IPS-NIHi11 (cell line): Measurements from ENCODE around the gene TMEM60.
"Not testable (repeated sequence)": the region's sequence is repeated elsewhere in the genome, so short reads cannot be mapped to it uniquely, and the experiment has no call there.

Source experiments
- DNase-seq: peaks from one replicate; pipeline ENCODE4 v3.0.0; 2012; ENCODE audit warnings: mixed read lengths, low spot score

TMEM60 gene

DNA sequence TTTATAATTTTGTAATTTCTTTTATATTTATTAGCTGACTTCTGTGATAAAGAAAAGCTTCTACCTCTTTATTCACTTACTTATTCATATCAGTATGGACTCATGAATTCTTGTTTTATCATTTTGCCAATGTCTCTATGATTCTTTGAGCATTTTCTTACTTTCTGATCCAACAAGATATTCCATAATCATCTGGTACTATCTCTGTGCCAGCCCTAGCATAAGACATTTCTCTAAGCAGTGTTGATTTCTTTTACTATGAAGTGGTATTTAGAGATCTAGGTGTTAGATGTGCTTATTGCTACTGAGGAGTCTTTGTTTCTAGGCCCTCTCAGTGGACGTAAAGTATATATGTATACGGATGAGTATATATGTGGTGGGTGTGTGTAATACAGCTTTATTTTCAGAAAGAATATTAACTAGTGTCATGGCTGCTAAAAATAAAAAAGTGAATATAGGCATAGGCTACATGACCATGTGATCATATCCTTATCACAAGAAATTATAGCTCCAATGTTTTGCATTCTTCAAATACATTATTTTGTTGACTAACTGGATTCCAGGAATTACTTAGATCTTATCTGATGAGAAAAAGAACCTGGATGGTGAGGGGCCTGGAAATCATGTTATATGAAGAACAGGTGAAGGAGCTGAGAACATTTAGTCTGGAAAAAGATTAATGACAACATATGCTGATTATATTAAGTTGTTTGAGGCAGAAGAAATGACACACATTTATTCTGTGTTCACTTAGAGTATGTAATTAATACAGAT is 13.5 kb upstream of the TMEM60 start:
- DNase-seq: no peak

DNA sequence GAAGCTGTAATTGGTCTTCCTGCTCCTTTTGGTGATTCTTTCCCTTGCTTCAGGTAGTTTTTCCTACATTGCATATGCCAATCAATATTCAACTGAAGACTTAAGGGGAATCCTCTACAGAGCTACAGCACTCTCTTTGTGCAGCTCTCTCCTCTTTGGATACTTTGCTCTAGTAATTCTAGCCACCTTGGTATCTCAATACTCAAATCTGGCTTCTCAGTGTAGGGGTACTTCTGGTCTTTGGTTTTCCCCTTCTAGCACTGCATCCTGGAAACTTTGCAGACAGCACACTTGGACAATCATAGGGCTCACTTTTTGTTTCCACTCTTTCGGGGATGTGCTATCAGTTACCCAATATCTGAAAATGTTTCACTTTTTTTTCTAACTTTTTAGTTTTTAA is 10.3 kb upstream of the TMEM60 start:
- DNase-seq: no peak

- DNase-seq: no peak
Observed at GRCh38 chr7:77806425-77806824, 8.2 kb upstream of the TMEM60 start.

DNA sequence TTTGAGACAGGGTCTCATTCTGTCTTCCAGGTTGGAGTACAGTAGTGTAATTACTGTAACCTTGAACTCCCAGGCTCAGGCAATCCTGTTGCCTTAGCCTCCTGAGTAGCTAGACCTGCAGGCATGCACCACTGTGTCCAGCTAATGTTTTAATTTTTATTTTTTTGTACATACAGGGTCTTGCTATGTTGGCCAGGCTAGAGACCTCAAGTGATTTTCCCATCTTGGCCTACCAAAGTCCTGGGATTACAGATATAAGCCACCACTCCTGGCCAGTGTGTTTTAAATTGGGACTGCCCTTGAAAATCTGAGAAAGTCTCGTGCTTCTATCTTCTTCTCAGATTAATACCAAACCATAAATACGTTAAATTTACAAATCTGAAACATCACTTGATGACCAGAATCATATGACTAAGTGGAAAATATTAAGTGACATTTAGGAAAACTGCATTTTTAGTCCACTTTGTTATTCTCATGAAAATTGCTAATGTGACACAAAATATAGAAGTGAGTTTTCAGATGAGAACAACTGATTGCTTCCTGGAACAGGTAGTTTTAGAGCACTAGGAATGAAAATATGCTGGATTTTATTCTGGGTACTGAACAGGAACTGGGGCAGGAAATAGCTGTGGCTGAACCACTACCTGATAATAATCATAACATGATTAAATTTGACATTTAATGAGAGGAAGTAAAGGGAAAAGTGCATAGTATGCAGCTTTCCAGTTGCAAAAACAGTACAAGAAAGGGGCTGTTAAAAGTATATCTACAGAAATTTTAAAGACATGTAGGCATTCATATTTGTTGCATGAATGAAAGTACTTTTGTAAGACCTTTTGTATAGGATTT is 4.5 kb upstream of the TMEM60 start:
- no peak for DNase-seq

DNA sequence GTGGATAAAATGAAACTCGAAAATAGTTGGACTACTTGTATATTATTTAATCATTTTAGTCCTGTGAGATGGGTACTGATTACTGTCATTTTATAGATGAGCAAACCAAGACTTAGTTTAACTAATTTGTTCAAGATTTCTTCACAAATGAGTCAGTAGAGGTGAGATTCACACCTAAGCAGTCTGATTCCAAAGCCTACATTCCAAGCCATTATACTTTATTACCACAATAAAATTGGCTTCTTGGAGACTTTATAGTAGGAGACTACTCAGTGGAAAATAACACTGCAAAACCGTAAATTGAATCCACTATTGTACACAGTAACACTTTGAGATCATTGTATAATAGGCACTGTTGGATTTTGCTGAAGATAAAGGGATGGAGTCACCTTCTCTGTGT is 2.5 kb upstream of the TMEM60 start:
- no peak for DNase-seq

GRCh38 chr7:77800158-77800557 is 1.9 kb upstream of the TMEM60 start:
- DNase-seq: no peak

DNA sequence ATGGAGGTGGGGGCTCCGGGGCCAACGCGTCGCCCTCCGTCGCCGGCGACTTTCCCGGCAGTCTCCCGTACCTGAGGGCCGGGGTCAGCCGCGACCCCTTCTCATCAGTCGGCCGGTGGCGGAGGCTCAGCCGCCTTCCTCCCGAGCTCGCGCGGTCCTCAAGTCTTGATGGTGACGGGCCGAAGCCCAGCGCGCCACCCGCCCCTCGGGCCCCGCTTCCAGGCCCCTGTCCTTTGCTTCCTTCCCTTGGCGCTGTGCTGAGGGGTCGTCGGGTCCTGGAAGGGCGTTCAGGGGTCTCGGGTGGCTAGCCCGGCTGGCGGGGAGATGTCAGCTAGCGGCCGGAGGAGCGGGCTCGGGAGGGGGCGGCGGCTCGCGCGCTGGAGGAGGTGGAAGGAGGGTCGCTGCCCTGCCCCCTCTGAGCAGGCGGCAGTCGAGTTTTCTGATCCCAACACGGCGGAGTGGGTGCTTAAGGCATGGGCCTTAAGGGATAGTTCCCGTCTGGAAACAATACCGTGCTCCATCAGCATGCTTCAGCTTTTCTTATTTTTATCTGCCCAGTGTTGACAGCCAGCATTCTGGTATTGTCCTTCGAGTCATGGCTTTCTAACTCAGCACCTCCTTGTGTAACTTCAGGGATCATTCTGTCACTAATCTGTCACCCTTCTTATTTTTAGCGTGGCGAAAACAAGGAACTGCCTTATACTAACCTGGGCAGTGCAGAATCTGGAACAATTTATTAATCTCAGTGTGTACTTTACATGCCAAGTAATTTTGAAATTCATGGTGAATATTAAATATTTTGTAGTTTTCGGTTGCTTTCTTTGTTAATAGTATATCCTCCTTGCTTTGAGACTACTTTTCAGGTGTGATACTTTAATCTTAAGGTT is 1.1 kb upstream of the TMEM60 start:
- peak; percentile 50 for DNase-seq

- peak; percentile 59 for DNase-seq
Observed at GRCh38 chr7:77797734-77798393, 370 bp downstream of the TMEM60 start.

DNA sequence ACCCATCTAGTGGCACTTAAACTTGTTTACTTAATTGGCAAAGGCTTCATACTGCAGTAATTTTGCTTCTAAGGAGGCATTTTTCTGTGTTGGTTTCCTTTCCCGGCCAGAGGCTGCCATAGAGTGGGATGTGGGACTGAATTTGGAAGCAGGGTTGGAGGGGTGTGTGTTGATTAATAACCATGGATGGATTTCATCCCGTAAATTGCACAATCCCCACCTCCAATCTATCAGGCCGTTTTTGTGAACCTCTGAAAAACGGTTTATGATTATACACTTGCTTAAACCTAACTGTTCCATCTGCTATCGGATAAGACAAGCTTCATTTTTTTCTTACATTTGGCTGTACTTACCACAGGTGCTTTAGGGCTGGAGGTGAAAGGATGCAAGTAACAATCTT is 1.3 kb downstream of the TMEM60 start:
- no peak for DNase-seq

GRCh38 chr7:77796109-77796508 is 2.1 kb downstream of the TMEM60 start:
- DNase-seq: no peak

DNA sequence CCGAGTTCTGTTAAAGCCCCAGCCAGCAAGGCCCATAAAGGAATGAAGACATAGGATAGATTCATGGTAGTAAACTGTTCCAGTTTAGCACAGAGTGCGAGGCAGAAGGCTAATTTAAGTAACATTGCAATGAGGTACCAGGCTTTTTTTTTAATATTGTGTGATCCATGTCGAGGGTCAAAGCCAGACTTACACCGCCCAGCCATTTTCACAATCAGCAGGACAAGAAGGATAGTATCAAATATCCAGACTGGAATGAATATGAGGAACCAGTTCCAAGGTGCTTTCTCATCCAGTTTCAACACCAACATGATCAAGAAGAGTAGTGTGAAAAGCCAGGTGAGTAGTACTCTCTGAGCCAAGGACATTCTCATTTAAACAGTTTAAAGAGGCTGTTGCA is 4.2 kb downstream of the TMEM60 start:
- no peak for DNase-seq

DNA sequence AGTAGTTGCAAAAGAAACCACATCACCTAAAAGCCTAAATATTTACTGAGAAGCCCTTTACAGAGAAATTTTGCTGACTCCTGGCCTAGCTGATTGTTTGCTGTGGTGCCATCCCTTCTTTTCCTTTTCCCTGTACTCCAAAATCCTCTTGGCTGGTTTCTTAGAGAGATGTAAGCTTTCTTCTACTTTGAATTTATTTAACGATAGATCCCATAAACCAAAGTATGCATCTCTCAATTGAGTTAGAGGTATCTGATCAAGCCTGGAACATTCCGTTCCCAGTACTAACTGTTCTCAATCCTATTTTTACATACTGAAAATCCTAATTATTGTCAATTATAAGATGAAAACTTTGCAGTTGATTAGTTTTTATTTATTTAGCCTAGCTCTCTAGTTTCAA is 6.3 kb downstream of the TMEM60 start:
- no peak for DNase-seq

DNA sequence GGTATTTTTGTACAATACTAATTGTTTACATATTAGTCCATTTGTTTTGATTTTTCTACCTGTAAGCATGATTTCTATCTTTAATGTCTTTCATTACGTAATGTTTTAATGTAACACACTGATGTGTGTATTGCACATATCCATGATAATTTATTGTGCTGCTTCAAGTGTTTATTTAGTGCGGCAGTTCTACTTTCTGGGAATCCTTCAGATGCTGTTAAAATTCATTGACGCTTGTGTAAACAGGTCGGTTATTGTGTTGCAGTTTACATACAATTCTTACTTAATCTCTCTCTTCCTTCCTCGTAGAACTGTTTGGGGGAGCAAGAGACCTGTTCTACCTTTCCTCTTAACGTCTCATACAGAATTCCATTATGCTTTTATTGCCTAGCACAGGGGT is 6.9 kb downstream of the TMEM60 start:
- no peak for DNase-seq

DNA sequence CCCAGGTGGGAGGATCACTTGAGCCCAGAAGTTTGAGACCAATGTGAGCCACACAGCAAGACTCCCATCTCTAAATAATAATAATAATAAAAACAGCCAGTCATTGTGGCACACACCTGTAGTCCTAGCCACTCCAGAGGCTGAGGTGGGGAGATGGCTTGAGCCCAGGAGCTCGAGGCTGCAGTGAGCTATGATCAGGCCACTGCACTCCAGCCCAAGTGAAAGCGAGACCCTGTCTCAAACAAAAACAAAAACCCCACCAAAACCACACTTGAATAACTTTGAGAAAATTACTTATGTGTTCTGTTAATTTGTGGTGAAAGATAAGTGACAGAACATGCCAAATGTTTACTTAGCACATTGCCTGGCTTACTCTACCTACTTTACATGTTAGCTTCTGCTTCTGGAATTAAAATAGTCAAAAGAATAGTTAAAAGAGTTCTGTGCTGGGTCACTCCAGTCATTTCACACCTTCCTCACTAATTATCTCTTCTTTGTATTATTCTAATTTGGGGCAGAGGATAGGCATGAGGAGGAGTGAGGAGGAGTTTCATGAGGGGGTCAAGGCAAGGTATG is 9.8 kb downstream of the TMEM60 start:
- no peak for DNase-seq

DNA sequence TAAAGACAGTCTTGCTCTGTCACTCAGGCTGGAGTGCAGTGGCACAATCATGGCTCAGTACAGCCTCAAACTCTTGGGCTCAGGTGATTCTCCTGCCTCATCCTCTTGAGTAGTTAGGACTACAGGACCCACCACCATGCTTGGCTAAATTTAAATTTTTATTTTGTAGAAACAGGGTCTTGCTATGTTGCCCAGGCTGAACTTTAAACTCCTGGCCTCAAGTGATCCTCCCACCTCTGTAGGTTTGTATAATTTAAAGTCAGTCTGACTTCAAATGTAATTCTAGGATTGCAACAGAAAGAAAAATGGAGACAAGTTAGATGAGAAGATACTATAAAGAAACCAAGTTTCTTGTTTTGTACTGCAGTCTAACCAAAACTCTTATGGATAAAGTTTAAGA is 11.5 kb downstream of the TMEM60 start:
- DNase-seq: no peak

GRCh38 chr7:77786018-77786417 is 12.2 kb downstream of the TMEM60 start:
- no peak for DNase-seq

GRCh38 chr7:77784426-77784825 is 13.8 kb downstream of the TMEM60 start:
- not testable (repeated sequence) for DNase-seq

DNA sequence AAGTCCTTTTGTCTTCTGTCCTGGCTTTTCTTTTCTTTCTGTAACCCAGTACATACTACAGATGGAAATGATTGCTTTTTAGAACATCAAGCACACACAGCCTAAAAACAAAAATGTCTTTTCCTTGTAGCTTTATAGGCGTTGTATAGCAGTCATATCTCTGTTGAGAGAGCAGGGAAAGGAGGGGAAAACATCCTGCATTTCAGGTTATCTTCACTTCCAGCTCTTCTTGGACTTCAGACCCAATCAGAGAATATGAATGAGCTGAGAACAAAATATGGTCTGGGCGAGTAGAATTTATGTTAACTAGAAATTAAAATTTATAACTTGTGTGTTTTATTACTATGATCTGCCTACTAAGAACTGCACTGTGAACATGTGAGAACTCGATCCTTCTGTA is 14.7 kb downstream of the TMEM60 start:
- DNase-seq: no peak

GRCh38 chr7:77783111-77783510 is 15.1 kb downstream of the TMEM60 start:
- DNase-seq: no peak

DNA sequence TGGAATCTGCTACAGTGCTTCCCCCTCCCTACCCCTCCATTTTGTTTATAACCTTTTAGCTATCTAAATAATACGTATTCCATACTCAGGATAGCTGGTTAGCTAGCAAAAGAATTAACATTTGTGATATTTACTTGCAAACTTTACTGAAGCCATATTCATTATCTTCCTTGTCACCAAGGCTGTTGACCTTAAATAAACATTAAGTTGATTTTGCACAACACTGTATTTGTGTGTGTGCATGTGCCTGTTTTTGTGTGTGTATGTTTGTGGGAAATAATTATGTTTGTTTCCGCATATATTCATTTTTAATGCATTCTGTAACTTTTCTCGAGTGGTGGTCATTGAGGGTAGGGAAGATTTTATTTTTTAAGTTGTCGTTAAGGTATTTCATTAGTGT is 15.9 kb downstream of the TMEM60 start:
- DNase-seq: no peak

GRCh38 chr7:77778535-77778934 is 19.7 kb downstream of the TMEM60 start:
- no peak for DNase-seq

DNA sequence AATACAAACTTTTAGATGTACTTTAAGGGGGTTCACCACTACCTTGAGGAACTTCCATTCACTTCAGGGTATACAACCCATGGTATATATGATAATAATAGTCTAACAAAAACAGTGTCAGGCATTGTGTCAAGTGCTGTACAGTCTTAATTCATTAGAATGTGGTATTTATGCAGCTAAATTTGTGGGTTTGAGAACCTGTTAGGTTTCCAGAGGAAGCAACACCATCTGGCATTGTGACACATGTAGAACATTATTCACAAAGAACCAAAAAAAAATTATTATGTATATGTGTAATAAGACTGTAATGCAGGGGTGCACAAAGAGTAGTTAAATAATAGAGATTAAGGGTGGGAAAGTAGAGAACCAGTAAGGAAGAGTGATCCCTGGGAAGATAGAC is 26.3 kb downstream of the TMEM60 start:
- DNase-seq: no peak
